GM15510 (cell line): ENCODE data around the gene HSPA12A.

Experiments
- POLR2A ChIP-seq: IDR thresholded peaks from 3 replicates; pipeline ENCODE4 v1.6.1; 2011; ENCODE audit warnings: borderline replicate concordance; ENCODE audit not compliant: insufficient read length; ENCODE audit errors: extremely low read depth

Gene HSPA12A

DNA sequence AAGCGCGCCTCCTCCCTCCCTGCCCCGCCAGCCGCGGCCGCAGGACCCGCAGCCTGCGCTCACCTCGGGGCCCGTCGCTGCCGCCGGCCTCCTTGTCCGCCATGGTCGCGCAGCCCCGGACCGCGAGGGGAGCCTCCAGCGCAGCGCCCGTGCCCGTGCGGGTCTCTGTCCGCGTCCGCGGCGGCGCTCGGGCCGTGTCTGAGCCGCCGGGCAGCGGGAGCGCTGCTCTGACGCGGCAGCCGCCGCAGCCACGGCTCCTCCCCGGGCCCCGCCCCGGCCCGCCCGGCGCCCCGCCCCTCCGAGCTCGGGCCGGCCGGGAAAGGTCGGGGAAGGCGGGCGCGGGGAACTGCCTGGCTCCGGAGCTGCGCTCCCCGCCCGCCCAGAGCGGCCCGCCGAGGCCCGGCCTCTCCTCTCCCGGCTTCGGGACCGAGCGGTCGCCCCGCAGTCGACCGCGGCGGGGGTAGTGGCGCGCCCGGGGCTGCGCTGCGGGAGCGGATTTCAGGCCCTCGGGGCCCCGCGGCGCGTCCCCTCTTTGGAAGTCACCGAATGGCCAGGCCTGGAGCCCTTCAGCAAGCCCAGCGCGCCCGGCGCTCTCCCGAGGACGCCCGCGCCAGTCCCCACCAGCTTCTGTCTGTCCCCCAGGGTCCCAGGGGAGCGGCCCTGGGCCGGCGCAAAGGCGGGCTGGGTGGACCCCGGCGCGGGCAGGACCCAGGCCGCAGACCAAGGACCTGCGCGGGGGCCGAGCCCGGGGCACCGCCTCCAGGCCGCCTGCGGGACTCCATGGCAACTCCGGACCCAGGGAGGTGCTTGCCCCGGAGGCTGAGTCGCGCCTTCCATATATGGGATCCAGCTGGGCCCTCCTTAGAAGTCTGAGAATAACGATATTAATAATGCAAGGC lies at the start of gene HSPA12A:
HSPA12A (minus strand) TSS at position 200 of the 899 bp plus-strand sequence; CDS start at position 103, 97 bp downstream.
- TF ChIP-seq POLR2A = no peak

DNA sequence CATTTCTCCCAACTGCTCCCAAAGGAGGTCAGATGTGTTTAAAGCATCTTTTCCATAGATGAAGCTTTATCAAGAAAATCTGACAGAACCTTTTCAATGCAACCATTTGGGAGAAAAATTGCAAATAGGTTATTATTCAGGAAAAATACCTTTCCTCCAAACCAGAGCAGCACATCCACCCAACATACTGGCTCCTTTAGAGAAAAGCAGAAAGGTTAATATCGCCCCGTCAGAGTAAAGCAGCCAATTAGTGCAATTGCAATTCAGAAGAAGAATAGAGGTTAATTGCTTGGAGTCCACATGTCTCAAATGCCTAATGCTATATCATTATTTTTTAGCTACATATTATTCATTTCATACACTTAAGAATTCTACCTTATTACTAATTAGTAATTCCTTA lies 48.9 kb upstream of the HSPA12A start:
- TF ChIP-seq POLR2A = no peak

GRCh38 chr10:116787893-116788665 lies 45.7 kb upstream of the HSPA12A start:
- TF ChIP-seq POLR2A = no peak

- TF ChIP-seq POLR2A = no peak
These were observed 44.8 kb upstream of the HSPA12A start for GRCh38 chr10:116787053-116787659.

GRCh38 chr10:116785867-116786266 lies 43.5 kb upstream of the HSPA12A start:
- no peak for TF ChIP-seq POLR2A

DNA sequence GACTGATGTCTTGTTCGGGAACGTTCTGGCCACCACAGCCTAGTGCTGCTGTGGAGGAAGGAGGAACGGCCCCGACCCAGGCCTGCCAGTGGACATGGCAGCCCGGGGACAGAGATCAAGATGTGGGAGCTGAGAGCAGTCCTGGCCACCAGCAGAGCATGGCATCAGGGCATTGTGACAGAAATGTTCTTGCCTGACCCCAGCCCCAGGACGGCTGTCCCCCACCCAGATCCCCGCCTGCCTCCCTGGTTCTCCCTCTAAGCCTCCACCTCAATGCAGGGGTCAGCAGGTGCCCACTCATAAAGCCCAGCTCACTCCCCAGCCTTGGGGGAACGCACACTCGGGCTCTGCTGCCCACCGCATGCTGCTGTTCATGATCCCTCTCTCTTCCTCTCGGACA lies 42.9 kb upstream of the HSPA12A start:
- no peak for TF ChIP-seq POLR2A

- TF ChIP-seq POLR2A = no peak
These were observed 42.3 kb upstream of the HSPA12A start for GRCh38 chr10:116784651-116785050.

GRCh38 chr10:116784035-116784434 lies 41.7 kb upstream of the HSPA12A start:
- no peak for TF ChIP-seq POLR2A

GRCh38 chr10:116783011-116783655 lies 40.8 kb upstream of the HSPA12A start:
- no peak for TF ChIP-seq POLR2A

DNA sequence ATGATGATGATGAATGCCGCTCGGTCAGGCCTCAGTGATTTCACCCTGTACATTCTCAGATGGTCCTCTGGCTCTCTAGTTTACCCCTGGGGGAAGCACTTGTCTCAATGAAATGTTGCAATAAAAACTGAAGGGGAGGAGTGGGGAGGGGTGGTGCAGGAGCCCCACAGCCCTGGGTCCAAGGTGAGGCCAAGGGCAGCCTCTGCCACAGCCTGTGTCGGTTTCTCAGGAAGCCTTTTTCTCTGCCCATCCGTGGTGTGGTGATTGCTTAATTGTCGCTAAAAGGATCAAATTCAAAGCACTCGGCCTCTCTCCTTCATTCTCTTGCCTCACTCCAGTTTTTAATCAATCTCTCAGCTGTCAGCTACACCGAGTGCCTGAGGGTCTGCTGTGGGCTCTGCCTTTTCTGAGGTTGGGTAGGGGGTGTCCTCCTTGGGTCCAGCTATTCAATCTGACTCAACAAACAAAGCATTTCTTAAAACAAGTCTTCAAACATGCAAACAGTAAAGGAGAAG lies 39.1 kb upstream of the HSPA12A start:
- TF ChIP-seq POLR2A = no peak

- TF ChIP-seq POLR2A = no peak
These were observed 38.4 kb upstream of the HSPA12A start for GRCh38 chr10:116780691-116781205.

GRCh38 chr10:116779076-116779687 lies 36.8 kb upstream of the HSPA12A start:
- TF ChIP-seq POLR2A = no peak

- no peak for TF ChIP-seq POLR2A
These were observed 34.6 kb upstream of the HSPA12A start for GRCh38 chr10:116777006-116777405.
